ENCODE measurements around the gene MSH6.
A peak's percentile ranks its signal among the peaks of the same experiment; 100 is the strongest.

MSH6 gene

DNA sequence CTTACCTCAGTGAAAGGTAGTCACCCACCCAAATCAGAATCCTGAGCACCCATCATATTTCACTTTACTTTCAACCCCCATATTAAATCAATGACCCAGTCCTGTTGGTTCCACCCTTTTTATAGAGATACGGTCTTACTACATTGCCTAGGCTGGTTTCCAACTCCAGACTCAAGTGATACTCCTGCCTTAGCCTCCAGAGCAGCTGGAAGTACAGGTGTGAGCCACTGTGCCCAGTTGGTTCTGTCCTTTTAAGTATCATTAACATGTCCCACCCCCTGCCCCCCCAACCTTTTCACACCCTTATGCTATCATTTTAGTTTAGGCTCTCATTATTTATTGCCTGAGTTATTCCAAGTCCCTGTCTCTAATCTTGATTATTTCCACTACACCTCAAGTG is 28.7 kb downstream of the MSH6 start:
- Mint-ChIP-seq H3K4me3 (no peak overlapping the region), H3K4me1 (no peaks in the 10 kb centered on the region), H3K9me3 (no peaks in the 10 kb centered on the region), H3K27me3 (ENCODE audit: low read depth, poor library complexity) (no peaks in the 10 kb centered on the region), H3K36me3 (ENCODE audit: low read depth) (peaks cover 83% of the 10 kb centered on the region), H3K27ac (peak overlapping the region; percentile 8)
- TF ChIP-seq, protein P1, sequence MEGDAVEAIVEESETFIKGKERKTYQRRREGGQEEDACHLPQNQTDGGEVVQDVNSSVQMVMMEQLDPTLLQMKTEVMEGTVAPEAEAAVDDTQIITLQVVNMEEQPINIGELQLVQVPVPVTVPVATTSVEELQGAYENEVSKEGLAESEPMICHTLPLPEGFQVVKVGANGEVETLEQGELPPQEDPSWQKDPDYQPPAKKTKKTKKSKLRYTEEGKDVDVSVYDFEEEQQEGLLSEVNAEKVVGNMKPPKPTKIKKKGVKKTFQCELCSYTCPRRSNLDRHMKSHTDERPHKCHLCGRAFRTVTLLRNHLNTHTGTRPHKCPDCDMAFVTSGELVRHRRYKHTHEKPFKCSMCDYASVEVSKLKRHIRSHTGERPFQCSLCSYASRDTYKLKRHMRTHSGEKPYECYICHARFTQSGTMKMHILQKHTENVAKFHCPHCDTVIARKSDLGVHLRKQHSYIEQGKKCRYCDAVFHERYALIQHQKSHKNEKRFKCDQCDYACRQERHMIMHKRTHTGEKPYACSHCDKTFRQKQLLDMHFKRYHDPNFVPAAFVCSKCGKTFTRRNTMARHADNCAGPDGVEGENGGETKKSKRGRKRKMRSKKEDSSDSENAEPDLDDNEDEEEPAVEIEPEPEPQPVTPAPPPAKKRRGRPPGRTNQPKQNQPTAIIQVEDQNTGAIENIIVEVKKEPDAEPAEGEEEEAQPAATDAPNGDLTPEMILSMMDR (IDR thresholded peaks at IDR 0.05) = no peak
- no peak for DNase-seq

DNA sequence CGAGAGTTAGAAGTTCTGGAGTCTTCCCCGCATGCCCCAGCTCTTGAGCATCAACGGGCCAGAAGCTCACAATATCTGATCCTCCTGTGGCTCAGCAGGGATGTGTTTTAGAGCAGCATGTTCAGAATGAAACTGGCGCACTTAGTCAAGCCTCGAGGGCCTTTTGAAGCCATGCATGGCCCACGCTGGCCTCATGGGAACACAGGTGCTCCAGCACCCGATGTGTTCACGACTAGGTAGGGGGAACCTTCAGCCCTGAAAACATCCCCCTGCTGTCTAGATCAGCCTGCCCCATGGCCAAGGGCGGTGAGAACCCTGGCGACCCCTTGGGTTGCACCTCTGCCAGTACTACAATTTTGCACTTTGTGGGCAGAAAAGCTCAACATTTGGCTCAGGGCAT is 32.8 kb downstream of the MSH6 start:
- Mint-ChIP-seq H3K36me3 (ENCODE audit: low read depth) (peaks cover 100% of the 10 kb centered on the region), H3K27me3 (ENCODE audit: low read depth, poor library complexity) (no peaks in the 10 kb centered on the region), H3K9me3 (no peaks in the 10 kb centered on the region), H3K4me3 (no peak overlapping the region), H3K4me1 (no peaks in the 10 kb centered on the region), H3K27ac (no peak overlapping the region)
- TF ChIP-seq, protein P1 (IDR thresholded peaks at IDR 0.05) = no peak
- DNase-seq = no peak

DNA sequence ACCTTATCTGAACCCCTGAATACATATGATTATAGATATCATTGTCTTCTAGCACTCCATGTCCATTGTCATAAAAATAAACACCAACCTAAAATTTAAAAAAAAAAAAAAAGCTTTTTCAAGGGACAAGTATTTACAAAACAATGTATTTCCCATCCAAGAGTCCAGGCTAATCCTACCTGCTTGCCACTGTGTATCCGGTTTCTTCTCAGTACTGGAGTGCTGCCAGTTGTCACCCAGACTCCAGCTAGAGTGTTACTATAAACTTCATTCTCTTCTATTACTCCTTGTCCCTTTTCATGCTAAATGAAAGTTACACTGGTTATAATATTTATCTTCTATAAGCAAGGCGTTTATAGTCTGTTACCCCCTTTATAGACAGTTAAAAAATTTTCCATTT is 35.8 kb downstream of the MSH6 start:
- H3K36me3 Mint-ChIP-seq (ENCODE audit: low read depth) = peaks cover 88% of the 10 kb centered on the region
- no peak overlapping the region for H3K27ac Mint-ChIP-seq
- no peaks in the 10 kb centered on the region for H3K4me1 Mint-ChIP-seq
- no peaks in the 10 kb centered on the region for H3K27me3 Mint-ChIP-seq (ENCODE audit: low read depth, poor library complexity)
- no peaks in the 10 kb centered on the region for H3K9me3 Mint-ChIP-seq
- DNase-seq = no peak
- H3K4me3 Mint-ChIP-seq = no peak overlapping the region
- TF ChIP-seq, protein P1 (IDR thresholded peaks at IDR 0.05) = no peak

DNA sequence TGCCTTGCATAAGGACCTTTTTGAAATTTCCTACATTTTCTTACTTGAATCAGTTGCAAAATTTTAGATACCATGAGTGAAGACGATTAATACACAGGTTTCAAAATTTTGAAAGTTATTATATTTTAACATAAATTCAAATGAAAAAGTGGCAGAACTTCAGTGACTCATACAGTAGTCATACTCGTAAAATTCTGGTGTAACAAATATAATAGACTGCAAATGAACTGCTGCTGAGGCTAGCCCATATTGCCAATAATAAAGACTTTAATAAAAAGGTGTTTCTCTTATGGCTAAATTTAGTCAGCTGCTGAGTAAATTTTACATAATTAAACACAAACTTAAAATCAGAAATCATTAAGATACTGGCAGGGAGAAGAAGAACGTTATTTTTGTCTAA is 36.9 kb downstream of the MSH6 start:
- Mint-ChIP-seq H3K9me3 (no peaks in the 10 kb centered on the region), H3K27me3 (ENCODE audit: low read depth, poor library complexity) (no peaks in the 10 kb centered on the region), H3K4me1 (no peaks in the 10 kb centered on the region), H3K4me3 (no peak overlapping the region), H3K27ac (no peak overlapping the region), H3K36me3 (ENCODE audit: low read depth) (peaks cover 88% of the 10 kb centered on the region)
- TF ChIP-seq, protein P1 (IDR thresholded peaks at IDR 0.05) = no peak
- no peak for DNase-seq

DNA sequence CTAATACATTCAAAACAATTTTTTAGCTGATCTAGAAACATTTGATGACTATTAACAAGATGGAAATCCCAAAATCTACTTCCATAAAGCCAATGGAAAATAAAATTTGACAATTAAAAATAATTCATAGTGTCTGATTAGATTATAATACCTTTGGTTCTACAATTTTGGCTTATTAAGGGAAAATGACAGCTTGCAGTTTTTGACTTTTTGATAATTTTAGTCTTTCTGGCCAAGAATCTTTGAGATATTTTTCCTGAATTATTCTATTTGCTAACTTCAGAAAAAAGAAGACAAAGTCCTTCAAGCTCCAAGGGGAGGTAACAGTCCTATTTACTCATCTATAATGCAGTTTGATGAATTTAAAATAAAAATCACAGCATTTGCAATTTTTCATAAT is 39.6 kb downstream of the MSH6 start:
- H3K4me1 Mint-ChIP-seq = no peaks in the 10 kb centered on the region
- TF ChIP-seq, protein P1 (IDR thresholded peaks at IDR 0.05) = no peak

DNA sequence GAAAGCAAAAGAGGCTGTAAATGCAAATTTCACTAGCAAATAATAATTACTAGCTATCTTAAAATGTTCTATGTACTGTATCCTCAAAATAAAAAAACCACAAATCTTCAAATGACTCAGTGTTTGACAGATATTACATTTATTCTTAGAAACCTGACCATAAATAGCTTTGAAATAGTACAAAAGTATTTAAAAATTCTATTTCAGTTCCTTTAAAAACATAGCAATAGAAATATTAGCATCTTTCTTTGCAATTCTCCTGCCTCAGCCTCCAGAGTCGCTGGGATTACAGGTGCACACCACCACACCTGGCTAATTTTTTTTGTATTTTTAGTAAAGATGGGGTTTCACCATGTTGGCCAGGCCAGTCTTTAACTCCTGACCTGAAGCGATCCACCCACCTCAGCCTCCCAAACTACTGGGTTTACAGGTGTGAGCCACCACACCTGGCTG is 50.6 kb downstream of the MSH6 start:
- H3K4me1 Mint-ChIP-seq = no peaks in the 10 kb centered on the region
- TF ChIP-seq, protein P1 (IDR thresholded peaks at IDR 0.05) = no peak
- no peaks in the 10 kb centered on the region for H3K9me3 Mint-ChIP-seq
- H3K27me3 Mint-ChIP-seq (ENCODE audit: low read depth, poor library complexity) = no peaks in the 10 kb centered on the region
- no peak for DNase-seq
- H3K27ac Mint-ChIP-seq = no peak overlapping the region
- no peak overlapping the region for H3K4me3 Mint-ChIP-seq
- peaks cover 71% of the 10 kb centered on the region for H3K36me3 Mint-ChIP-seq (ENCODE audit: low read depth)

More for the DNA sequence above, 39.6 kb downstream of the MSH6 start:
- Mint-ChIP-seq H3K9me3 (no peaks in the 10 kb centered on the region), H3K27ac (no peak overlapping the region), H3K4me3 (no peak overlapping the region), H3K27me3 (ENCODE audit: low read depth, poor library complexity) (no peaks in the 10 kb centered on the region), H3K36me3 (ENCODE audit: low read depth) (peaks cover 86% of the 10 kb centered on the region)
- DNase-seq = no peak
